ENCODE data around the gene HSPA4. TPM values are rescaled to one million over a fixed set of nuclear protein-coding genes. Genes with fewer than 3 reads are reported as not detected.

HSPA4 gene
- total and polyA plus RNA-seq, 7 donors = 41.2 to 154 (median 108) TPM

DNA sequence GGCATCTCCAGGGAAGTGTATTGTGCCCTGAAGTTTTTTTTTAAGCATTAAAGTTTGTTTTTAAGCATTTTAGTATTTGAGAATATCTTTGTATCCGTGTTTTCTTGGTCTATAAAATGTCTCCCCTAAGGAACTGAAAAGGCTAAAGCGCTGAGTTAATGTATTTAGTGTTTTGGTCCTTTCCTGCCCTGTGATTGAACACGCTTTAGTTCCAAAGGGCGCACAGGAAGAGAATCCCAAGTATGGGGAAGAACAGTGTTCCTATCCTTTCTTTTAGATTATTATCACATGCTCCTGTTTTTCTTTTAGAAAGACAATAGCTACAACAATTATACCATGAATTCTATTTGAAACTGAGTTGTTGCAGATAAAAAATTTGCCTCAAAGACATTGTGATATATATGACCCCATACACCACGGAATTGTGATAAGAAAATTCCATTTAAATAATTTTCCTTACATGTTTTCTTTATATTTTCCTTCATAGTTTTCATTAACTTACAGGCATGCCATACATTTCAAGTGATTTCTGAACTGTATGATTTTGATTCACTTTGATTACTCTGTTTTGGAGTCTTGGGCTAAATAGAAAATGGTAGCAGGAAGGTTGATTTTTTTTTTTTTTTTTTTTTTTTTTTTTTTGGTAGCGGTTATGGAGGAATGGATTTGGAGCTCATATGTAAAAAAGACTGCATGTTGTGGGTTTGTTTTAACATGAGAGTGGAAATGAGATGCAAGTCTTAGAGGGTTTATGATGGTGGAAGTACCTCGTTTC lies 3.1 kb downstream of the HSPA4 start:
- DNase-seq (no peak), ATAC-seq (no peak)
- Histone ChIP-seq H3K27ac (no peak overlapping the region), H3K36me3 (ENCODE audit: insufficient read depth in 1 of 2, low read depth in 1 of 2) (no peaks in the 10 kb centered on the region), H3K9me3 (no peaks in the 10 kb centered on the region), H3K27me3 (ENCODE audit: insufficient read depth in 3 of 3, low read length in 2 of 3) (no peaks in the 10 kb centered on the region), H3K4me3 (peak overlapping the region; percentile 4), H3K4me1 (peaks cover 52% of the 10 kb centered on the region)
- TF ChIP-seq, protein P1, sequence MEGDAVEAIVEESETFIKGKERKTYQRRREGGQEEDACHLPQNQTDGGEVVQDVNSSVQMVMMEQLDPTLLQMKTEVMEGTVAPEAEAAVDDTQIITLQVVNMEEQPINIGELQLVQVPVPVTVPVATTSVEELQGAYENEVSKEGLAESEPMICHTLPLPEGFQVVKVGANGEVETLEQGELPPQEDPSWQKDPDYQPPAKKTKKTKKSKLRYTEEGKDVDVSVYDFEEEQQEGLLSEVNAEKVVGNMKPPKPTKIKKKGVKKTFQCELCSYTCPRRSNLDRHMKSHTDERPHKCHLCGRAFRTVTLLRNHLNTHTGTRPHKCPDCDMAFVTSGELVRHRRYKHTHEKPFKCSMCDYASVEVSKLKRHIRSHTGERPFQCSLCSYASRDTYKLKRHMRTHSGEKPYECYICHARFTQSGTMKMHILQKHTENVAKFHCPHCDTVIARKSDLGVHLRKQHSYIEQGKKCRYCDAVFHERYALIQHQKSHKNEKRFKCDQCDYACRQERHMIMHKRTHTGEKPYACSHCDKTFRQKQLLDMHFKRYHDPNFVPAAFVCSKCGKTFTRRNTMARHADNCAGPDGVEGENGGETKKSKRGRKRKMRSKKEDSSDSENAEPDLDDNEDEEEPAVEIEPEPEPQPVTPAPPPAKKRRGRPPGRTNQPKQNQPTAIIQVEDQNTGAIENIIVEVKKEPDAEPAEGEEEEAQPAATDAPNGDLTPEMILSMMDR (IDR thresholded peaks at IDR 0.05) = no peak
- WGBS, 3 donors = 90 to 93% (median 93%) methylated on average over 7 of the region's 7 CpGs
- intact Hi-C loops (cut with DNase I) = loop anchor here in 1 of 2 donors (5.0 kb wide), 1 partner anchor 93 kb away; the partner anchor contains the start of gene AFF4

- TF ChIP-seq, protein P1 (IDR thresholded peaks at IDR 0.05) = no peak
- 92 to 97% (median 96%) methylated on average over 1 of the region's 1 CpG for WGBS, 3 donors
- intact Hi-C loops (cut with DNase I) = no loop called here
- Histone ChIP-seq H3K27ac (no peak overlapping the region), H3K27me3 (ENCODE audit: insufficient read depth in 3 of 3, low read length in 2 of 3) (no peaks in the 10 kb centered on the region), H3K36me3 (ENCODE audit: insufficient read depth in 1 of 2, low read depth in 1 of 2) (no peaks in the 10 kb centered on the region), H3K9me3 (no peaks in the 10 kb centered on the region), H3K4me1 (peaks cover 42% of the 10 kb centered on the region), H3K4me3 (no peak overlapping the region)
- no peak for DNase-seq
- ATAC-seq = no peak
These were observed 5.1 kb downstream of the HSPA4 start for GRCh38 chr5:133056891-133057290.

DNA sequence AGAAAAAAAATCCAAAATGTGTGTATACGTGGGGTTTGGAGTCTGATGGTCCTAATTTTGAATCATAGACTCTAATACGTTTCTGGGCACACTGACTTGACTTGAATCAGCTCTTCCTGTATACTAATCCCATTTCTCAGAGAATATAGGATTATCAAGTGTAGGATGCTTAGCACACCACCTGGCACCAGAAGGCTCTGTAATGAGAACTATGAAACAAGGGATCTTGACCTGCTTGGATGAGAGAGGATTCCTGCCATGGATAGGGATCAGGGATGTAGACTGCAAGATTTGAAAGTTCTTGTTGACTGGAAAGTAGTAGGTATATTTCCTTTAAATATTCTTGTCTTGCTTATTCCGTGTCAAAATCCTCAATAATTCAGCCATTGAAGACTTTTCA lies 7.8 kb downstream of the HSPA4 start:
- TF ChIP-seq, protein P1 (IDR thresholded peaks at IDR 0.05) = no peak
- Histone ChIP-seq H3K36me3 (ENCODE audit: insufficient read depth in 1 of 2, low read depth in 1 of 2) (no peaks in the 10 kb centered on the region), H3K4me1 (peaks cover 50% of the 10 kb centered on the region), H3K27ac (no peak overlapping the region), H3K27me3 (ENCODE audit: insufficient read depth in 3 of 3, low read length in 2 of 3) (no peaks in the 10 kb centered on the region), H3K9me3 (no peaks in the 10 kb centered on the region), H3K4me3 (no peak overlapping the region)
- DNase-seq (no peak), ATAC-seq (no peak)
- intact Hi-C loops (cut with DNase I) = loop anchor here in 1 of 2 donors (5.0 kb wide), 2 partner anchors 43 to 1292 kb away; no protein-coding TSS in a partner anchor
- 73 to 83% (median 80%) methylated on average over 3 of the region's 3 CpGs for WGBS, 3 donors

GRCh38 chr5:133062276-133062675 lies 10.5 kb downstream of the HSPA4 start:
- ATAC-seq = no peak
- H3K27ac ChIP-seq = no peak overlapping the region
- no peak for DNase-seq
- 82 to 86% (median 85%) methylated on average over 1 of the region's 1 CpG for WGBS, 3 donors
- H3K4me3 ChIP-seq = no peak overlapping the region
- H3K9me3 ChIP-seq = no peaks in the 10 kb centered on the region
- H3K27me3 ChIP-seq (ENCODE audit: insufficient read depth in 3 of 3, low read length in 2 of 3) = no peaks in the 10 kb centered on the region
- H3K36me3 ChIP-seq (ENCODE audit: insufficient read depth in 1 of 2, low read depth in 1 of 2) = peaks cover 2 to 24% of the 10 kb centered on the region in 2 donors
- peaks cover 50% of the 10 kb centered on the region for H3K4me1 ChIP-seq
- intact Hi-C loops (cut with DNase I) = loop anchor here in 1 of 2 donors (5.0 kb wide), 2 partner anchors 40 to 1295 kb away; no protein-coding TSS in a partner anchor
- TF ChIP-seq, protein P1 (IDR thresholded peaks at IDR 0.05) = no peak

All from psoas muscle (tissue), 8 donors.